Loucy (cell line): ENCODE data around the gene MIPEP.

Source experiments
- CTCF ChIP-seq: fragments of 200-600 bp; sonication (generic); conservative IDR thresholded peaks from 2 replicates; pipeline ENCODE4 v1.5.1; 2014; ENCODE audit warnings: mild to moderate bottlenecking, antibody characterized with exemption, low read length
- EZH2phosphoT487 ChIP-seq: fragments of 200-600 bp; IDR thresholded peaks from 2 replicates; pipeline ENCODE4 v1.6.1; 2018; ENCODE audit warnings: antibody characterized with exemption, mild to moderate bottlenecking, moderate library complexity, borderline replicate concordance

GRCh38 chr13:23711355-23711754 lies 177.8 kb downstream of the MIPEP start:
- TF ChIP-seq CTCF (no peak), EZH2phosphoT487 (no peak)
